Endothelial cell (in vitro differentiated cells): ENCODE measurements around the gene ROR2. TPM values are rescaled to one million over a fixed set of nuclear protein-coding genes. Genes with fewer than 3 reads are reported as not detected.

Experiments
- DNase-seq: peaks from one replicate; pipeline ENCODE4 v3.0.0; 2021; ENCODE audit warnings: low spot score
- H3K27ac Mint-ChIP-seq: one replicate; pipeline ENCODE4 v1.8.0; 2021; ENCODE audit warnings: mixed read lengths, inconsistent platforms; ENCODE audit not compliant: unreplicated experiment
- H3K27me3 Mint-ChIP-seq: one replicate; pipeline ENCODE4 v1.8.0; 2021; ENCODE audit warnings: mild to moderate bottlenecking, moderate library complexity, mixed read lengths, inconsistent platforms; ENCODE audit not compliant: unreplicated experiment
- H3K36me3 Mint-ChIP-seq: one replicate; pipeline ENCODE4 v1.8.0; 2021; ENCODE audit warnings: mild to moderate bottlenecking, low read depth, mixed read lengths, inconsistent platforms; ENCODE audit not compliant: unreplicated experiment
- H3K4me1 Mint-ChIP-seq: one replicate; pipeline ENCODE4 v1.8.0; 2021; ENCODE audit warnings: mild to moderate bottlenecking, mixed read lengths, inconsistent platforms; ENCODE audit not compliant: unreplicated experiment
- H3K4me3 Mint-ChIP-seq: one replicate; pipeline ENCODE4 v1.8.0; 2021; ENCODE audit warnings: mild to moderate bottlenecking, mixed read lengths, inconsistent platforms; ENCODE audit not compliant: unreplicated experiment
- H3K9me3 Mint-ChIP-seq: one replicate; pipeline ENCODE4 v1.8.0; 2021; ENCODE audit warnings: mixed read lengths, inconsistent platforms; ENCODE audit not compliant: unreplicated experiment
- total RNA-seq: library from RNA; stranded (reverse); fragmentation: NEBNext Ultra II Directional; extraction: Animal tissue kit (Norgen Biotek cat#: 25700); gene quantifications from one replicate; pipeline ENCODE4 v1.2.1, GENCODE V29; 2021; ENCODE audit not compliant: unreplicated experiment
- TF ChIP-seq, protein P1 (sequence below): fragments of 200-600 bp; sonication (generic); IDR thresholded peaks from one replicate; pipeline ENCODE4 v1.5.0; 2021; ENCODE audit warnings: antibody characterized with exemption; ENCODE audit not compliant: unreplicated experiment

Gene ROR2
- total RNA-seq, 1 donor from 2014 or later: 3.5 TPM

GRCh38 chr9:91770229-91770628 lies 179.8 kb downstream of the ROR2 start:
- Mint-ChIP-seq H3K27ac (no peak overlapping the region), H3K27me3 (peaks cover 2% of the 10 kb centered on the region), H3K4me1 (peaks cover 4% of the 10 kb centered on the region), H3K36me3 (peaks cover 5% of the 10 kb centered on the region), H3K4me3 (no peak overlapping the region), H3K9me3 (no peaks in the 10 kb centered on the region)
- TF ChIP-seq, protein P1, sequence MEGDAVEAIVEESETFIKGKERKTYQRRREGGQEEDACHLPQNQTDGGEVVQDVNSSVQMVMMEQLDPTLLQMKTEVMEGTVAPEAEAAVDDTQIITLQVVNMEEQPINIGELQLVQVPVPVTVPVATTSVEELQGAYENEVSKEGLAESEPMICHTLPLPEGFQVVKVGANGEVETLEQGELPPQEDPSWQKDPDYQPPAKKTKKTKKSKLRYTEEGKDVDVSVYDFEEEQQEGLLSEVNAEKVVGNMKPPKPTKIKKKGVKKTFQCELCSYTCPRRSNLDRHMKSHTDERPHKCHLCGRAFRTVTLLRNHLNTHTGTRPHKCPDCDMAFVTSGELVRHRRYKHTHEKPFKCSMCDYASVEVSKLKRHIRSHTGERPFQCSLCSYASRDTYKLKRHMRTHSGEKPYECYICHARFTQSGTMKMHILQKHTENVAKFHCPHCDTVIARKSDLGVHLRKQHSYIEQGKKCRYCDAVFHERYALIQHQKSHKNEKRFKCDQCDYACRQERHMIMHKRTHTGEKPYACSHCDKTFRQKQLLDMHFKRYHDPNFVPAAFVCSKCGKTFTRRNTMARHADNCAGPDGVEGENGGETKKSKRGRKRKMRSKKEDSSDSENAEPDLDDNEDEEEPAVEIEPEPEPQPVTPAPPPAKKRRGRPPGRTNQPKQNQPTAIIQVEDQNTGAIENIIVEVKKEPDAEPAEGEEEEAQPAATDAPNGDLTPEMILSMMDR: no peak
- no peak for DNase-seq

- no peak for DNase-seq
- peaks cover under 1% of the 10 kb centered on the region for H3K4me1 Mint-ChIP-seq
- peaks cover 2% of the 10 kb centered on the region for H3K27me3 Mint-ChIP-seq
- no peaks in the 10 kb centered on the region for H3K9me3 Mint-ChIP-seq
- H3K4me3 Mint-ChIP-seq: no peak overlapping the region
- peaks cover 5% of the 10 kb centered on the region for H3K36me3 Mint-ChIP-seq
- no peak overlapping the region for H3K27ac Mint-ChIP-seq
- TF ChIP-seq, protein P1: no peak
Measured at GRCh38 chr9:91768977-91769916, 180.8 kb downstream of the ROR2 start.

DNA sequence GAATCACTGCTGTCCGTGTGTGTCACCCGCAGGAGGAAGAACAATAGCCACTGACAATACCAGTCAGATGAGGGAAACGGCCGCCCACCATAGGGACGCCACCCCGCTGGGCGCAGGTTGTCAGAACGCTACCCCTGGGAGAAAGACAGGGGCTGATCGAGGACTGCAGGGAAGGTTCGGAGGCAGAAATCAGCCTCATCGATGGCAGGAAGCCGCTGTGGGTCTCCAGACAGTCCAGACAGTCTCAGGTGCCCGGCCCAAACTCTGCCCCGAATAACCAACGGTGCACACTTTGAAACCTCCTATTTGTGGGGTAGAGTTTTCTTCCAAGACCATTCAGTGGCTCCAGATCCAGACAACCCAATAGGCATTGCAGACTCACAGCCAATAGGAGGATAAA lies 181.5 kb downstream of the ROR2 start:
- Mint-ChIP-seq H3K36me3 (peaks cover 5% of the 10 kb centered on the region), H3K27ac (no peak overlapping the region), H3K9me3 (no peaks in the 10 kb centered on the region), H3K4me1 (no peaks in the 10 kb centered on the region), H3K27me3 (peaks cover 2% of the 10 kb centered on the region), H3K4me3 (no peak overlapping the region)
- TF ChIP-seq, protein P1: no peak
- DNase-seq: no peak

DNA sequence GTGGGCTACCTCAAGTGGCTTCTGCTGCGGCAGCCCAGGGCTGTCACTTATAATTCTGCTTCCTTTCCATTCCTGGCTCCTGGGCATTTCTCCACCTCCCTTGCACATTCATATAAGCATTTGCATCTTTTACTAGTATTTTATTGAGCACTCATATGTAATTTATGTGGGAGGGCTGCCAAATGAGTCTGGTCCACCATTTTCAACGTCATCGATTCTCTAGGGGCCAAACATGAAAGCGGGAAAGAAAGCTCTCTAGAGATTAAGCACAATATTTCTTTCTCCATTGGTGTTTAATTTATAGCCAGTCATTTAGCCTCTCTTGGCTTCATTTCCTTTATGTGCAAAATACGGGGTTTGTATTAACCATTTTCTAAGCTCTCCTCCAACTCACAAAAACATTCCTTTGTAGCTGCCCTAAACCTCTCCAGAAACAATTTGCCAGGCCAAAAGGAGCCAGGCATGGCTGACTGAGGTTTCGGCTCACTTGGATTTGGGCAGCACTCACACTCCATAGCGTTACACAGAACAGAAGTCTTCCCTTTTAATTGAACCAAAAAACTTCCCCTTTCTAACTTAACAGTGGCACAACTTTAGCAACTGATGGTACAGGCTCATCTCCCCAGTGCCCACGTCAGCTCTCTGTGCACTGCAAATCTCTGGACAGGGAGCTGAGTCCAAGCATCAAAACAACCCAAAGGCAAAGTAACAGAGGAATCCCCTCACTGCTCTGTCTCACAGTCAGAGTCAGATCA lies 183.5 kb downstream of the ROR2 start:
- H3K36me3 Mint-ChIP-seq: peaks cover 5% of the 10 kb centered on the region

More for the DNA sequence above, 183.5 kb downstream of the ROR2 start:
- Mint-ChIP-seq H3K9me3 (no peaks in the 10 kb centered on the region), H3K4me3 (no peak overlapping the region), H3K27ac (no peak overlapping the region), H3K27me3 (peaks cover 2% of the 10 kb centered on the region), H3K4me1 (no peaks in the 10 kb centered on the region)
- TF ChIP-seq, protein P1: no peak
- DNase-seq: no peak
